ENCODE results near the gene SDHA. TPM values are rescaled to one million over a fixed set of nuclear protein-coding genes. Genes with fewer than 3 reads are reported as not detected.

SDHA gene
- total RNA-seq, 3 donors from 2014 or later: 71.1 to 80.6 (median 79.5) TPM

DNA sequence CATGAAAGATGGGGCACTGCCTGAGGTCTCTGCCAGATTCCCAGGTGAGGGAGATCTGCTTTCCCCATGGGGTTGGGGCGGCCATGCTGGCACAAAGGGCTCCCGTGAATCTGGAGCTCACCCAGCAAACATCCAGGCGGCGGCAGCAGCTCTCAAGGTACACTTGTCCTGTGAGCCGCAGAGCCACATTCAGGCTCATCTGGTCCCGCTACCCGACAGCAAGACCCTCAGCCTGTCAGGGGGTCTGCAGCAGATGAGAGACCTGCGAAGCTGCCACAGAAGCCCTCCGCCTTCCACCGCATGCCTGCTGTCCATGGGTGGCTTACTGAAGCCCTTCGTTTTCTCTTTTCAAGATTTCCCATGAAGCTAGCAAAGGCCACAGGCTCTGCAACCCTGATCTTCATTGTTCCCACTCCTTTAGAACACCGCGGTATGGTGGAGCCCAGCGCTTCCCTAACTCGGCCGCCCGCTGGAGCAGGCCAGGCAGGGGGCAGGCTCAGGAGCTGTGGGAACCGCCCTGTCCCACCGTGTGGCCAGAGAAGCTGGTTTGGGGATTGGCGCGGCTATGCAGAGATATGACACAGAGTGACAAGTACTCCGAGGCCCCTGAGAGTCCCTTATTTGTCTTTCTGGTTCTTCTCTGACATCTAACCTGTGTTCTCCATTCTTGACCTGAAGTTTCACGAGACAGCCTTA lies 18.0 kb upstream of the SDHA start:
- Histone ChIP-seq H3K9me3 (no peaks in the 10 kb centered on the region), H3K27me3 (no peaks in the 10 kb centered on the region), H3K4me3 (no peak overlapping the region), H3K36me3 (no peaks in the 10 kb centered on the region), H3K27ac (no peak overlapping the region), H3K4me1 (no peaks in the 10 kb centered on the region)
- intact Hi-C loops (cut with DNase I; ENCODE audit: low total_unique reads): no loop called here
- TF ChIP-seq POLR2AphosphoS5 (IDR thresholded peaks at IDR 0.05) (no peak), POLR2A (IDR thresholded peaks at IDR 0.05) (no peak)
- TF ChIP-seq, protein P1, sequence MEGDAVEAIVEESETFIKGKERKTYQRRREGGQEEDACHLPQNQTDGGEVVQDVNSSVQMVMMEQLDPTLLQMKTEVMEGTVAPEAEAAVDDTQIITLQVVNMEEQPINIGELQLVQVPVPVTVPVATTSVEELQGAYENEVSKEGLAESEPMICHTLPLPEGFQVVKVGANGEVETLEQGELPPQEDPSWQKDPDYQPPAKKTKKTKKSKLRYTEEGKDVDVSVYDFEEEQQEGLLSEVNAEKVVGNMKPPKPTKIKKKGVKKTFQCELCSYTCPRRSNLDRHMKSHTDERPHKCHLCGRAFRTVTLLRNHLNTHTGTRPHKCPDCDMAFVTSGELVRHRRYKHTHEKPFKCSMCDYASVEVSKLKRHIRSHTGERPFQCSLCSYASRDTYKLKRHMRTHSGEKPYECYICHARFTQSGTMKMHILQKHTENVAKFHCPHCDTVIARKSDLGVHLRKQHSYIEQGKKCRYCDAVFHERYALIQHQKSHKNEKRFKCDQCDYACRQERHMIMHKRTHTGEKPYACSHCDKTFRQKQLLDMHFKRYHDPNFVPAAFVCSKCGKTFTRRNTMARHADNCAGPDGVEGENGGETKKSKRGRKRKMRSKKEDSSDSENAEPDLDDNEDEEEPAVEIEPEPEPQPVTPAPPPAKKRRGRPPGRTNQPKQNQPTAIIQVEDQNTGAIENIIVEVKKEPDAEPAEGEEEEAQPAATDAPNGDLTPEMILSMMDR (IDR thresholded peaks at IDR 0.05): no peak
- no peak for DNase-seq (ENCODE audit: low spot score in 2 of 2)

DNA sequence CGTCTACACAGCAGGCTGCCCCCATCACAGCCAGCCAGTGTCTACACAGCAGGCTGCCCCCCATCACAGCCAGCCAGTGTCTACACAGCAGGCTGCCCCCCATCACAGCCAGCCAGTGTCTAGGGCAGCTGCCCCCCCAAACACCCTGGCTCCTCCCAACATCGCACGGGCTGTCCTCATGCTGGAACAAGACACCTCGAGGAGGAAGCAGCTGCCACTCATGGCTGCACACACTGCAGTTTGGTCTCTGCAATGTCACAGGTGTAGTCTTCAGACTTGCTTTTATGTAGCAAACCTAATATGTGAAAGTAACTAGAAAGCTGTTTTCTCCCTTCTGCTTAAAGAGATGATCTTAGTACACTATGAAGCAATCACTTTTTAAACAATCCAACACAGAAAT lies 17.1 kb upstream of the SDHA start:
- DNase-seq (ENCODE audit: low spot score in 2 of 2): no peak
- Histone ChIP-seq H3K4me1 (no peaks in the 10 kb centered on the region), H3K27me3 (no peaks in the 10 kb centered on the region), H3K4me3 (no peak overlapping the region), H3K27ac (no peak overlapping the region), H3K9me3 (no peaks in the 10 kb centered on the region), H3K36me3 (no peaks in the 10 kb centered on the region)
- TF ChIP-seq POLR2AphosphoS5 (IDR thresholded peaks at IDR 0.05): no peak
- TF ChIP-seq, protein P1 (IDR thresholded peaks at IDR 0.05): no peak
- no peak for TF ChIP-seq POLR2A (IDR thresholded peaks at IDR 0.05)
- intact Hi-C loops (cut with DNase I; ENCODE audit: low total_unique reads): no loop called here

DNA sequence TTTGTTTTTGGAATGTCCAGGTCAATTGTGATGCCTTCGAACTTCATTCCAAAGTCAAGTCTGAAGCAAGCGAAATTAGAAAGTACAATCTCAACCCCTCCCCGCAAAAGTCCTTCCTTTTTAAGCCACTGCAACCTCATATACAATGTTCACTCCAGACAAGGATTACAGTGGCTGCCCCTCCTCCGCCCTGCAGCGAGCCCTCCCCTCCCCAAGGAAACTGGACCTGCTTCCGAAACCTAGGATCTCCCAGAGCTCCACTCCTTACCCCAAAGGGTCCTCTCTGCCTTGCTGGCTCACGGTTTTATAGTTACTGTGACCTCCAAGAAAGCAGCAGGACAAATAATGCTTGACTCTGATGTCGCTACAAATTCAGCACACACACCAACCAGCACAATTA lies 16.4 kb upstream of the SDHA start:
- H3K9me3 ChIP-seq: no peaks in the 10 kb centered on the region
- no peaks in the 10 kb centered on the region for H3K27me3 ChIP-seq
- H3K4me3 ChIP-seq: no peak overlapping the region
- no peak overlapping the region for H3K27ac ChIP-seq
- H3K4me1 ChIP-seq: no peaks in the 10 kb centered on the region
- intact Hi-C loops (cut with DNase I; ENCODE audit: low total_unique reads): no loop called here
- no peaks in the 10 kb centered on the region for H3K36me3 ChIP-seq
- DNase-seq (ENCODE audit: low spot score in 2 of 2): no peak
- TF ChIP-seq POLR2AphosphoS5 (IDR thresholded peaks at IDR 0.05): no peak
- TF ChIP-seq, protein P1 (IDR thresholded peaks at IDR 0.05): no peak
- no peak for TF ChIP-seq POLR2A (IDR thresholded peaks at IDR 0.05)

DNA sequence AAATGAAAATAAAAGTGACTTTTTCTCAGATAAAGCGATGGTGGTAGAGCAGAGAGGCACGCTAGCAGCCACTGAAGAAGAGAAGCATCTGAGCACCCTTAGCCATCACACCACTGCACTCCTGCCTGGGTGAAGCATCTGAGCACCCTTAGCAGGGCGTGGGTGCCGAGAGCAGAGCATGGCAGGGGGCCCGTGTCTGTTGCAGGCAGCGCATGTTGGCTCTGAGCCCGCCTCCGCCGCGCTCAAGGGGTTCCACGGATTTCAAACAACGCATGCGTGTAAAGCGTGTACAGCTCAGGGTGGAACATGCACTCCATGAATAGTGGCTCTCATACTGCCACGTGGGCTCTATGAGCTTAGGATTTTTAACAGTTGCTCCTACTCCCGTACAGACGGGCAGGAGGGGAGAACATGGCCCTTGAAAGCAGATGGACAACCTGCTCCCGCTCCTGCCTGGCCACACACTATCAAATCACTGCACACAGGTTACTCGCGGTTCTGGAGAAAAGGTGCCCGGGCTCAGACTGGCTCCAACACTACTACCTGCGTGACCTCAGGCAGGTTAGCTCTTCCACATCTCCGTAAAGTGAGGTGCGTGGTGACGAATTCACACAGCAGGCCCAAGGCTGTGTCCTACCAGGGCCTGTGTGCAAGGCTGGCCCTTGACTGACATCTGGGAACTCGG lies 14.7 kb upstream of the SDHA start:
- Histone ChIP-seq H3K27ac (no peak overlapping the region), H3K9me3 (no peaks in the 10 kb centered on the region), H3K27me3 (no peaks in the 10 kb centered on the region), H3K4me1 (no peaks in the 10 kb centered on the region), H3K36me3 (no peaks in the 10 kb centered on the region), H3K4me3 (no peak overlapping the region)
- DNase-seq (ENCODE audit: low spot score in 2 of 2): no peak
- intact Hi-C loops (cut with DNase I; ENCODE audit: low total_unique reads): no loop called here
- TF ChIP-seq, protein P1 (IDR thresholded peaks at IDR 0.05): no peak
- no peak for TF ChIP-seq POLR2AphosphoS5 (IDR thresholded peaks at IDR 0.05)
- TF ChIP-seq POLR2A (IDR thresholded peaks at IDR 0.05): no peak

DNA sequence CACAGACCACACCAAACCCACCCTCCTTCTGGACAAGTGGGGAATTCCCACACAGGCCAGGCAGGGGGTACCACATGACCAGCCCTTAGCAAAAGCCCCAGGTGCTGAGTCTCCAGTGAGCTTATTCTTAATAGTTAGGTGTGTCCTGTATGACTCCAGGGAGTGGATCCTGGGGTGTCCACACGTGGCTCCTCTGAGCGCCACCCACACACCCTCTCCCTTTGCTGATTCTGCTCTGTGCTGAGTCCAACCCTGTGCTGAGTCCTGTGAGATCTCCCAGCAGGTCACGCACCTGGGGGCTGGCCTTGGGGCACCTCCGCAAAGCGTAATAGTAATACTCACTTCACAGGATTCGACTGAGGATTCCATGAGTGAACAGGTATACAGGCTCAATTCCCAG lies 14.1 kb upstream of the SDHA start:
- DNase-seq (ENCODE audit: low spot score in 2 of 2): no peak
- H3K4me1 ChIP-seq: no peaks in the 10 kb centered on the region
- H3K4me3 ChIP-seq: no peak overlapping the region
- no peaks in the 10 kb centered on the region for H3K27me3 ChIP-seq
- H3K27ac ChIP-seq: no peak overlapping the region
- intact Hi-C loops (cut with DNase I; ENCODE audit: low total_unique reads): no loop called here
- H3K9me3 ChIP-seq: no peaks in the 10 kb centered on the region
- TF ChIP-seq, protein P1 (IDR thresholded peaks at IDR 0.05): no peak
- no peak for TF ChIP-seq POLR2AphosphoS5 (IDR thresholded peaks at IDR 0.05)
- no peak for TF ChIP-seq POLR2A (IDR thresholded peaks at IDR 0.05)
- H3K36me3 ChIP-seq: no peaks in the 10 kb centered on the region
